GM19238 (cell line): ENCODE results near the gene PDE8B.

Experiments used
- DNase-seq: peaks from one replicate; pipeline ENCODE4 v3.0.0; 2011; ENCODE audit warnings: low spot score; ENCODE audit not compliant: insufficient read length

PDE8B gene, protein sequence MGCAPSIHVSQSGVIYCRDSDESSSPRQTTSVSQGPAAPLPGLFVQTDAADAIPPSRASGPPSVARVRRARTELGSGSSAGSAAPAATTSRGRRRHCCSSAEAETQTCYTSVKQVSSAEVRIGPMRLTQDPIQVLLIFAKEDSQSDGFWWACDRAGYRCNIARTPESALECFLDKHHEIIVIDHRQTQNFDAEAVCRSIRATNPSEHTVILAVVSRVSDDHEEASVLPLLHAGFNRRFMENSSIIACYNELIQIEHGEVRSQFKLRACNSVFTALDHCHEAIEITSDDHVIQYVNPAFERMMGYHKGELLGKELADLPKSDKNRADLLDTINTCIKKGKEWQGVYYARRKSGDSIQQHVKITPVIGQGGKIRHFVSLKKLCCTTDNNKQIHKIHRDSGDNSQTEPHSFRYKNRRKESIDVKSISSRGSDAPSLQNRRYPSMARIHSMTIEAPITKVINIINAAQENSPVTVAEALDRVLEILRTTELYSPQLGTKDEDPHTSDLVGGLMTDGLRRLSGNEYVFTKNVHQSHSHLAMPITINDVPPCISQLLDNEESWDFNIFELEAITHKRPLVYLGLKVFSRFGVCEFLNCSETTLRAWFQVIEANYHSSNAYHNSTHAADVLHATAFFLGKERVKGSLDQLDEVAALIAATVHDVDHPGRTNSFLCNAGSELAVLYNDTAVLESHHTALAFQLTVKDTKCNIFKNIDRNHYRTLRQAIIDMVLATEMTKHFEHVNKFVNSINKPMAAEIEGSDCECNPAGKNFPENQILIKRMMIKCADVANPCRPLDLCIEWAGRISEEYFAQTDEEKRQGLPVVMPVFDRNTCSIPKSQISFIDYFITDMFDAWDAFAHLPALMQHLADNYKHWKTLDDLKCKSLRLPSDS

DNA sequence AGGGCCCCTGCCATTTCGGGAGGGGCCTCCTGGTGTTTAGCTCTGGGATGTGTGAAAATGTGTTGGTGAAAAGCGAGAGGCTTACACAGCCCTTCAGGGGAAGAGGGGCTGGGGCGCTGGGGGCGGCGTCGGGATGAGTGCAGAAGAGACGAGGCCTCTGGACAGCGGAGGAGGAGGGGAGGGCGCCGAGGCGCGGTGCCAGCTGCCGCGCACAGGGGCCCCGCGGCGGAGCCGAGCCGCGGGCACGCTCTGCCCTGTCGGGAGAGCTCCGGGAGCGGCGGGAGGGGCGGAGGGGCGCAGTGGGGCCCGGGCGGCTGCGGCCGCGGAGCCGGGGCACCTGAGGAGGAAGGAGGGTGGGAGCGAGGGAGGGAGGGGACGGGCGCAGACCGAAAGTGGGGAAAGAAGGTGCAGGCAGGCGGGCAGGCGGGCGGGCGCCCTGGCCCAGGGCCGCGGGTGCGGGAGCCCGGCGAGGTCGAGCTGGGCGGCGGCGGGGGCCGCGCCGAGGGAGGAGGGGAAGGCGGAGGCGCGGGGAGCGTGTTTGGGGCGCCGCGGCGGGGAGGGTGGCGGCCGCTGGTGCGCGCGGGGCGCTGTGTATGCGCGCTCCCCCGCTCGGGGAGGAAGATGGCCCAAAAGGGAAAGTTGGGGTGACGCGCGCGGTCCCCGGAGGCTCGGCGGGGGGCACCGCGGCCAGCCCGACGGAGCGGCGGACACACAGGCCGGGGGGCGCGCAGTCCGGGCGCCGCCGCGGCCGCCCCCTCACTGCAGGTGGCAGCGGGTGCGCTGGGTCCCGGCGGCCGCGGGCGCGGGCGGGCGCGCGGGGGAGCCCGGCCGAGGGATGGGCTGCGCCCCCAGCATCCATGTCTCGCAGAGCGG lies at the start of gene PDE8B:
Gene PDE8B (plus strand): TSS at position 590 of the 873 bp plus-strand sequence. CDS start 246 bp downstream, at position 836.
- no peak for DNase-seq

DNA sequence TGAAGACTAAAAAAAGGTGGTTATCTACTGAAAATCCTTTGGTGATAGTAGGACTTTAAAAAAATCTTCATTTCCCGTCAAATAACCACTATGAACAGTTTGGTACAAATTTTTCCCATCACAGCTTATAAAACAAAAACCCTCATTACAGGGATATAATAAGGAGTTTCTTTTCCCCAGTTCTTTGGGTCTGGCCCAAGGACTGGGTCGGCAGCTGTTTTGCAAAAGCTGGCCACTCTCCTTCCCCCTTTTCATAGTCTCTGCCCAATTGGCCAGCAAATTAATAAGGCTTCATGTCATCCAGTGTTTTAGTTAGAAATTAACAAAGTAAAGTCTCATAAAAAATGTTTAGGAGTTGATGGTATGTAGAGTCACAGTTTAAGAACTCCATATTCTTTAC lies 47.0 kb upstream of the PDE8B start:
- DNase-seq: no peak

DNA sequence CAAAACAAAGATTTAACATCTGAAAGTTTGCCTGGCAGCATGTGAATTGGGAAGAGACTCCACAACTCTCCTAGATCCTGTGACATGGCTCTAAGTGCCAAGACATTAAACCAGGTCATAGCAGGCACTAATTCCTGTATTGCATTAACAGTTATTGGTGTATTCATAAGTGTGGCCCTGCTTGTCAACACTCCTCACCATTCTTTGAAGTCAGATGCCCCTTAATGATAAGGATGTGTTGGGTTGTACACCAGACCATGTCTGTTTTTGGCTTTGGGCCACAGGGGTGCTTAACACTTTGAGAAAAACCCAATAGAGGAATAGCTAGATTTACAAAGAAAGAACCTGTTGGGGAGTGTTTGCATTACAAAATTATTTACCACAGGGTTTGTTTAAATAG lies 43.4 kb upstream of the PDE8B start:
- DNase-seq: no peak

DNA sequence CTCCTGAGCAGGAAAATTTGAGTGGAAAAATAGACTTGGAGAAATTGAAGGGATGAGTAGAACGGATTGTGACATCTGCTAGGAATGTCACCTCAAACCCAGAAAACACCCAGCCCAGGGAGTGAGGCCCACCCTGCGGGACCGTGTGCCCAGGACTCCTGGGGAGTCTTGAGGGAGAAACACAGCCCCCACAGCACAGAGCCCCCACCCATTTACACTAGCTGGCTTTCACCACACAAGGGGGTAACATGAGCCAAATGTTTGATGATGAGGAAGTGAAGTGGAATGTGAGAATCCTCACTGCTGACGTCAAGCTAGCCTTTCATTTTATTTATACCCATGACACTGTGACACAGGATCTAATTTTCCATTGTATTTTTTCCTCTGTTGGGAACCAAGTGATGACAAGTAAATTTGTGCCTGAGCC lies 42.8 kb upstream of the PDE8B start:
- no peak for DNase-seq

DNA sequence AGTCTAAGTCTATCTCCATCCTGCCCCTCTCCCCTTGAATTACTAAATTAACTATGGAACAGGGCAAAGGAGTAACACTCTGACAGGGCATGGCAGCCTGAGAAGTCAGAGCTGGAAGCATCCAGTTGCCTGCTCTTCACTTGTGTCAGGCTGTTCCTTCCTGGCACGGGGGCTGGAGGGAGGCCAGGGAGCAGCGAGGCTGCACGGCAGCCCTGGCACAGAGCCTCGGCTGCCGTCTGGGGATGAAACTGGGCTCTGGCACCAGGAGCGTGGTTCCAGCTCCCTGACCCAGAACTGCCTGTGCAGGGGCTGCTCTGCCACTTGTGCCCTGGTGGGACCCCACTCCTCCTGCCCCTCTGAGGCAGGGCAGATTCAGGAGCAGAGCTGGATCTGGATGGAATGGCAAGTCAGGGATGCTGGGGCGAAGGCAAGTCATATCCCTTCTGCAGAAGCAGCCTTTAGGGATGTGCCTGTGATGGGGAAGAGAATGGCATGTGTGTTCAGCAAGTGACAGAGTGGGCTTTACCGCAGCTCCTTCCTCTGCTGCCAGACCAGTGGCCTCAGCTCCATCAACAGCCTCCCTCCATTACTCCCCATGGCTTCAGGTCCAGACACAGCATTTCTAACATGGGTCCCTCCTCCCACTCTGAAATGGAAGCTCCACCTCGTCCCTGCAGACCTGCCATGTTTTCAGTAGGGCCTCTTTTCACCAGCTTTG lies 42.2 kb upstream of the PDE8B start:
- DNase-seq: no peak

DNA sequence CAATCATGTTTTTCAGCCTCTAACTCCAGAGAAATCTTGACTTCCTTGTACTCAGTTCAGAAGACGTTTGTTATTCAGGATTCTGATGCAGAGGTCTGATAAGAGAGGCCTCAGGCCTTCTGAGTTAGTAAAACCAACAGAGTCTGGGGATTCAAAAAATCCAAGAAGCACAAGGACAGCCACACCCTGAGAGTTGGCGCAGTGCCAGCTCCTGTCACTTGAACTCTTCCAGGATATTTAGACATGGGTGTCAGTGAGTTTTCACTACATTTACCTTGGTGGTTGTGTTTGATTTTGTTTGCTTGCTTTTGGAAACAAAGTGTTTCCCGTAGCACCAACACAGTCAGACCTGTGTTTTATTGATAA lies 41.6 kb upstream of the PDE8B start:
- DNase-seq: no peak

DNA sequence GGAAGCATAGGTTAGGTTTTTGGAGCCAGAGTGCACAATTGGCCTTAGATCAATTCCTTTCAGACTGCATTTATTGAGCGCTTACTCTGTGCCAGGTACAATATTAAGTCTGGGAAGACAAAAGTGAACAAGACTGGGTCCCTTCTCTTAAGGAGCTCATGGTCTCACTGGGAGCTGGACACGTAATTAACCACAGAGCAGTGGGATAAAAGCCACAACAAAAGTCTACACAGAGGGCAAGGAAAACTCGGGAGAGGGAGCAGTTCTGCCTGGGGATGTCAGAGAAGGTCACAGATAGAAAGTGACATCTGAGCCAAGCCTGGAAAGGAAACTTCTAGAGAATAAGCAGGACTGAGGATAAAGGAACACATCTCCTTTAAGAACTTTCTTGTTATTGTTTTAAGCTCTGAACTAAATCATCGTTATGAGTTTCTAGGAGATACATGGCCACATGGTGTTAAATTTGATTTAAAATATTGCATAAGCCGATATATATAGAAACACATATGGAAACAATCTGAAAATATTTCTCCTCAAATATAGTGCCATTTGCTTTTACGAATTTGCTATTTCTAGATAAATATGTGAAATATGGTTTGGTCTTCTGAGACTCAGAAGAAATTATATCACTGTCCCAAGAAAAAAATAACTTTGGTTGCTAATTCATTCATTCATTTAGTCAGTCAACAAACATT lies 40.1 kb upstream of the PDE8B start:
- DNase-seq: no peak

DNA sequence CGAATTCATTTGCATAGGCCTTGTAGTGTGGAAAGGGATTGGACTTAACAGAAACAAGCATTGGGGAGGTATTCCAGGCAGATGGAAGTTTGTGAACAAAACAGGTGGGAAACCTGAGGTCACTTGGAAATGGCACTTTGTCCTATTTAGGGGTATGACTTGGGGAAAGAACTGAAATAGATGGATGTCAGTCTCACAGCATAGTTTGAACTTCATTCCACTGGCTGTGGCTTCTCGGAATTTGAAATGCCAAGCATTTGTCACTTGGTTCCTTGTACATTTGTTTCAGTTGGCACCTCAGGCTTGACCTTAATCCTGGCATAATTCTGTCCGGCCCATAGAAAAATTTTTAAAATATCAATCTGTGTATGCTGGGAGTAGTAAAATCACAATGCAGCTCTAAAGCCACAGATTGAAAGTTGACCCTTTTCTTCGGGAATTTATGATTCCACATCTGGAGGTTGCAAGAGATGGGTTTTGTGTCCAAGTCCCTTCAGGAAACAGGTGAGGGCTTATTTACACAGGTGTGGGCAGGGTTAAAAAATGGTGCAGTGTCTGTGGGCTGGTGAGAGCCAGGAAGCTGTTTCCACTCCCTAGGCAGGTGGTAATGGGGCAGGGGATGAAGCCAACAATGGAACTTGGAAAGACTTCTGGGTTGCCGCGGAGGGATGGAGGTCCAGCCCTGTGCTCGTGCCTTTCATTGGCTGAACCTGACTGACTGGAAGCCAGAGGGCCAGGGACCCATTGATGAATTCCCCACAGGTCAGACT lies 39.2 kb upstream of the PDE8B start:
- no peak for DNase-seq

DNA sequence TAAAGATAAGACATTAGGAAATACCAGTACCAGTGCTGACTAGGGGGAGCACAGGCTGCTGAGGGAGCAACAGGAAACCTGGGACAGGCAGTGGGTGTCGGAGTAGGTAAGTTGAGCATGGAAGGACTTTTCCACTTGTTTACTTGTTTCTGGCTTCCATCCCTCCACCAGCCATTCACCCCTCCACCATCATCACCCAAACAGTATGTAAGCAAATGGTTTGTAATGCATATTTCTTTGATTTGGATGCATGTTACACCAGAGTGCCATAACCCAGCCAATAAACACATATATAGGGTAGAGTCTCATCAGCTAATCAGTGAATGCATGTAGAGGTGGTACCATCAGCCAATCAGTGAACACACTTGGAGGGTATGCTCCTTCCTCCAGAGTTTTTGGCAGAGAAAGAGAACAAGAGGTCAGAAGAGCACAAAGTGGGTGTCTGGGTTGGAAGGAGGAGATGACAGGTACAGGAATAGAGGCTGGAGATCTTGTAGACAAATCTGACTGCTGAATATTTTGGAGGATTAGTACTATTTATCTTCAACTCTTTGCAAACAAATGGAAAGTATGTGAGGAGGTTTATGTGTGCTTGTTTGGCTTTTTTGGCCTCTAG lies 37.7 kb upstream of the PDE8B start:
- DNase-seq: no peak

DNA sequence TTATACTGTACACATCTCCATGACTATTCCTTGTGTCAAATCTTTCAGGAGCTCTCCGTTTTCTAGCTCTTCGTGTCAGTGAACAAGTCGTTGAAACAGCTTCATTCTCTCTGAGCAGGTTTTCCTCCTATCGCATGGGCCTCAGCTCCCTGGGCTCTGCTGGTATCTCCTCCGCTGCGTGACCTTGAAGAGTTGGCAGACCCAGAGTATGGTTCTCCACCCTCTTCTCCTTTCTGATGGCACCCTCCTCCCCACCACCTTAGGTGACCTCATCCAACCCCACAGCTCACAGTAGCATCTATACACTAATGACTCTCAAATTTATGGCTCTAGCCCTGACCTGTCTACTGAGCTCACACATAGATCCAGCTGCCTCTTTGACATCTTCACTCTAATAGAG lies 36.0 kb upstream of the PDE8B start:
- DNase-seq: no peak

DNA sequence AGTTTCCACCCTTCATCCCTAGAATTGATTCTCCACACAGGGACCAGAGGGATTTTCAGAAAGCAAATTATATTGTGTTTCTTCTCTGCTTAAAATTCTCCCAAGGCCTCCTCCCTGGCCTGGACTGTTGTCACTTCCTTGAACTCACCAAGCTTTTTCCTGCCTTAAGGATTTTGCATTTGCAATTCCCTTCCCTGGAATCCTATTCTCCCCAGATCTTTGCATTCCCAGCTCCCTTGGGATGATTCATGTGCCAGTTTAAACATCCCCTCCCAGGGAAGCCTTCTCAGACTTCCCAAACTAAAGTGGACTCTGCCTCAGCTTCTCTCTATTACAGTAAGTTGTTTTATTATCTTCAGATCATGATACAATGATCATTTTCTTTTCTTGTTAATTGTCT lies 35.2 kb upstream of the PDE8B start:
- no peak for DNase-seq

DNA sequence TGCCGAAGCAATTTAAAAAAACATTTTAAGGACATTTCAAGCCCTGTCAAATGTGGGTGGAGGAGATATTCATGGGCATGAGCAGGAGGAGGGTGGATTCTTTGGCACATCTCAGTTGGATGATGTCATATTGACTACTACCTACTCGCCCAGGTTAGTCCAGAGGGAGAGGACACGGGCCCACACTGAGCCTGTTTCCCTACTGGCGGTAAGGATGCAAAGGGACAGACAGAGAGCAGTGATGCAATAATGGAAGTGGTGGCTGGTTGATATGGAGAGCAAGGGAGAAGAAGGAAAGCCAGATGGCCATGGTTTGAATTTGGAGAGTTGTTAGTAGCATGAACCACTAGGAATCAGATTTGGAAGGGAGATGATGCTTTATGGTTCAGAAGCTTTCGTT lies 34.1 kb upstream of the PDE8B start:
- no peak for DNase-seq

DNA sequence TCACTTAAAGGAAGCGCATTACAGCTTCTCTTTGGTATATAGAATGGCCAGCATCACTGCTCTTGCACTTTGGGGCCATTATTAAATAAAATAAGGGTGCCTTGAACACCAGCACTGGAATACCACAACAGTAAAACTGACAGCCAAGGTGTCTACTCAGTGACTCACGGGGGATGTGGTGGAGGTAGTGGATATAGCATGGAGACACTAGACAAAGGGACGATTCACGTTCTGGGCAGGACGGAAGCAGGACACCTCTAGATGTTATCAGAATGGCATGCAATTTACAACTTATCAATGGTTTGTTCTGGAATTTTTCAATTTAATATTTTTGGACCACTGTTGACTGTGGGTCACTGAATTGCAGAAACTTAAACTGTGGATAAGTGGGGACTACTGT lies 32.9 kb upstream of the PDE8B start:
- no peak for DNase-seq

DNA sequence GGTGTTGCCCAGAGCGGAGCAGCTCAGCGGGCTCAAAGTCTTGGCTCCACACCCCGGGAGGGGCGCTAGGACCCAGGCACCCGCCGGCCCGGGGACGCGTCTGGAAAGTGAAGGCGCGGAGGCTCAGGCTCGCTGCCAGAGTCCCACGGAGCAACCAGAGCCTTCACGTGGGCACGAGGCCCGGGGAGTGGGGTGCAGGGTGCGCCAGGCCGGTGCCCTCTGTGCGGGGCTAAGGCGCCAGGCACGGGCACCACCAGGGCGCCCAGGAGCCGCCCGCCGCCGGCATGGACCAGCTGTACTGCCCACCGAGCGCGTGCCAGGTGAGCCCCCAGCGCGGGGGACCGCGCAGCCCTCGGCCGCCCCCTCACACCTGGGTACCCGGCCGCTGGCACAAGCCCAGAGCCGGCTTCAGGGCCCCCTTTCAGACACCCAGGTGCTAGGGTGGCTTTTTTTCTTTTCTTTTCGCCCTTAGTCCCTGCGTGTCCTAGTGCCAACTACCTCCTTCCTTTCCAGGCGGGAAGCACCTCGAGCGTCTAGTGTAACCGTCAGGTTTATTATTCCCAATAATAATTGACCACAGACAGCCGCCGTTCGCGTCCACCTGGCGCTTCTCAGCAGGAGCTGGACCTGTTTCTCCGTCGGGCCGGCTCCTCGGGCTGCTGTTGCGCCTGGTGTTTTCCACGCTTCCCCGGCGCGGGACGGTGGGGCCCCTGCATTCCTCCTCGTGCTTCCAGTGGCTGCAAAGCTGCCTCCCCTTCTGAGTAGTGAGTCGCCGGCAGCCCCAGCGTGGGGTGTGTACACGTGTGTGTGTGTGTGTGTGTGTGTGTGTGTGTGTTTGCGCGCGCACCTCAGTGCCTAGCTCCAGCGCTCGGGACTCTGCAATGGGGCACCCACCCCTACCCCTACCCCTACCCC lies 30.1 kb upstream of the PDE8B start:
- DNase-seq: no peak

DNA sequence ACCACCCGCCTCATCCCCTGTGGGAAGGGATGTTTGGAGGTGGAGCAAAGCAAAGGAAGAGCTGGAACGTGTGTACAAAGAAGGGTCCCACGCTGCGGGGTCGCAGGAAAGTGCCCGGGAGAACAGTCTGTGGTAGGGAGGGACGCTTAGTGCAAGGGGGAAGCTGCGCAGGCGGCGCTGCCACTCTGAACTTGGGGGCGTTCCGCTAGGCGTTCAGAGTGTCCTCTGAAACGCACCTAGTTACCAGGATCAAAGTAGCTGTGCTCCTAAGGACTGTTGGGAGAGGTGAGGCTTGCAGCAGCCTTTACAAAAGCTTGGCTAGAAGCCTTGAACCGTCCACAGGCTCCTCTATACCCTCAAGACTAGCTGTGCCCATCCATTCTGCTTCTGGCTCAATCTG lies 29.3 kb upstream of the PDE8B start:
- no peak for DNase-seq

DNA sequence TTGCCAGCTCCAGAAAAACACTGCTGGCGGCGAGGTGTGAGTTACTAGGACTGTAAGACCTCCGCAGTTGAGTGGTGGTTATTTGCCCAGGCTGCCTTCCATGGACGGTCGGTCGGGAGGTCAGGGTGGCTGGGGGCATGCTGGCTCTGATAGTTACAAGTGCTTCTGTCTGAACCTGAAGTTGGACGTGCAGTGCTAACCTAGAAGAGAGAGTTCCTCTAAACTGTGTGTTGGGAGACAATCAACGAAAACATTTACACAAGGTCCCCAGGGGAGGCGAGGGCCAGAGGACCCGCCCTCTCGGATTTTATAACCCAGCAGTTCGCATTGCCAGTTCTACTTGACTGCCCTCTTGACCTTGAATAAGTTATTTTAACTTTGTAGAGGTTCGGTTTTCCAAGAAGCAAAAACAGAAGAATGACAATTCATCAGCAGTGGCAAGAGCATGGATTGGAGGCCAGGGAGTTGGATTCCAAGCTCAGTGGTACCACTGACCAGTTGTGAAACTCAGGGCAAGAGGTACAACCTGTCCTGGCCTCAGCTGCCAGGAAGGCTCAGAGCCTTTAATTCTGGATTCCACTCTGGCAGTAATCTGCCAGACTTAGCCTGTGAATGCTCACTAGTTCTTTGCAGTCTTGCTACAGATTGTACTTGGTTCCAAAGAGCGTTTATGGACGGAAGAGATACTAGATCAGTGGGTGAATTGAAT lies 28.7 kb upstream of the PDE8B start:
- DNase-seq: no peak

DNA sequence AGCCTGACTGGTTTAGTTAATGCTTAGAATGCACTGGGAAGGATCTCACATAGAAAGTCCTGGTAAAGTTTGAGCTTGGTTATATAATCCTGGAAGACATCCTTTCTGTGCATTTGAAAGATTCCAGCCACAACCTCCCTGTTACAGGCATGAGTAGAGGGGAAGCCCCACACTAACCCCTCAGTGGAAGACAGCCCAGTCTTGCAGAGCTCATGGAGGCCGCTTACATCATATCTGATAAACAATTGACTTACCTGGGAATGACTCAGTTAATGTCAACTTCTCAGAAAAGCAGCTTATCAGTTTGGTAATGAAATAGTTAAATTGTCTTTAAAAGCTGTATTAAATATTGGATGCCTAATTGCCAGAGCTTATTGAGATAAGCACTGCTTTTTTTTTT lies 28.1 kb upstream of the PDE8B start:
- DNase-seq: no peak
